IMR-90 (cell line): ENCODE results near the gene PXN. TPM values are rescaled to one million over a fixed set of nuclear protein-coding genes. Genes with fewer than 3 reads are reported as not detected.
A peak's percentile ranks its signal among the peaks of the same experiment; 100 is the strongest.
"Not testable (repeated sequence)": the region's sequence is repeated elsewhere in the genome, so short reads cannot be mapped to it uniquely, and the experiment has no call there.

ENCODE experiments used
- ATAC-seq: fragments of 200-7000 bp; cut with Tn5 transposase; 2 replicates; pipeline ENCODE4 v1.9.1; 2020; ENCODE audit warnings: low read depth, mild to moderate bottlenecking, moderate library complexity
- BruUV-seq: library from RNA; stranded (reverse); fragments of 400-500 nt; replicated peaks from 2 replicates; lab custom pipeline; 2021; lab: Mats Ljungman, UMichigan
- CTCF ChIA-PET: fragments of 300-600 bp; formaldehyde crosslinking; extraction: SDS; loops from one replicate; lab custom pipeline; 2021; ENCODE audit warnings: antibody characterized with exemption; lab: Yijun Ruan, JAX
- POLR2A ChIA-PET: fragments of 300-600 bp; sonication (Branson Sonifier 250); formaldehyde crosslinking; loops from one replicate; lab custom pipeline; 2022; ENCODE audit warnings: antibody characterized with exemption; ENCODE audit not compliant: unreplicated experiment; lab: Charles Lee
- DNase-seq: peaks from one replicate; pipeline ENCODE4 v3.0.0; 2013
- H2AFZ ChIP-seq: replicated peaks from 2 replicates; pipeline ENCODE3; 2013; ENCODE audit warnings: low read length, mild to moderate bottlenecking; ENCODE audit not compliant: poor library complexity
- H2AK5ac ChIP-seq: 2 replicates; pipeline ENCODE4 v1.6.1; 2013; ENCODE audit warnings: low read depth, low read length, inconsistent platforms
- H2AK9ac ChIP-seq: replicated peaks from 2 replicates; pipeline ENCODE3; 2013; ENCODE audit warnings: mild to moderate bottlenecking, low read depth, low read length, moderate library complexity; ENCODE audit not compliant: poor library complexity
- H2BK120ac ChIP-seq: 2 replicates; pipeline ENCODE4 v1.6.1; 2013; ENCODE audit warnings: low read depth, low read length, inconsistent platforms
- H2BK15ac ChIP-seq: 3 replicates; pipeline ENCODE4 v1.6.1; 2013; ENCODE audit warnings: low read depth, low read length, inconsistent platforms
- H2BK20ac ChIP-seq: 2 replicates; pipeline ENCODE4 v1.6.1; 2013; ENCODE audit warnings: low read depth, mild to moderate bottlenecking, inconsistent platforms, low read length, moderate library complexity
- H2BK5ac ChIP-seq: 2 replicates; pipeline ENCODE4 v1.6.1; 2013; ENCODE audit warnings: mild to moderate bottlenecking, low read depth, low read length, inconsistent platforms; ENCODE audit not compliant: poor library complexity, severe bottlenecking
- H3K14ac ChIP-seq: replicated peaks from 2 replicates; pipeline ENCODE4 v1.6.1; 2013; ENCODE audit warnings: low read depth, low read length, inconsistent platforms
- H3K18ac ChIP-seq: 2 replicates; pipeline ENCODE4 v1.6.1; 2013; ENCODE audit warnings: low read depth, low read length, control low read depth
- H3K23ac ChIP-seq: 2 replicates; pipeline ENCODE4 v1.6.1; 2013; ENCODE audit warnings: low read depth, low read length, inconsistent platforms
- H3K27ac ChIP-seq: 2 replicates; pipeline ENCODE4 v1.5.1; 2013; ENCODE audit warnings: mild to moderate bottlenecking, control low read depth, low read length; ENCODE audit not compliant: insufficient read depth
- H3K27me3 ChIP-seq: 2 replicates; pipeline ENCODE4 v1.6.1; 2013; ENCODE audit warnings: low read length; ENCODE audit not compliant: control insufficient read depth, insufficient read depth
- H3K36me3 ChIP-seq: 2 replicates; pipeline ENCODE4 v1.6.1; 2013; ENCODE audit warnings: low read length, mixed read lengths; ENCODE audit not compliant: control insufficient read depth, insufficient read depth
- H3K4ac ChIP-seq: 2 replicates; pipeline ENCODE4 v1.6.1; 2013; ENCODE audit warnings: low read depth, low read length, inconsistent platforms
- H3K4me1 ChIP-seq: 2 replicates; pipeline ENCODE4 v1.6.1; 2013; ENCODE audit warnings: low read length, mixed read lengths; ENCODE audit not compliant: control insufficient read depth, insufficient read depth
- H3K4me2 ChIP-seq: 2 replicates; pipeline ENCODE4 v1.6.1; 2013; ENCODE audit warnings: low read depth, mild to moderate bottlenecking, control low read depth, low read length, moderate library complexity
- H3K4me3 ChIP-seq: 2 replicates; pipeline ENCODE4 v1.5.1; 2013; ENCODE audit warnings: low read depth, mild to moderate bottlenecking, control low read depth, low read length, moderate library complexity; ENCODE audit not compliant: insufficient read depth
- H3K56ac ChIP-seq: 2 replicates; pipeline ENCODE4 v1.6.1; 2013; ENCODE audit warnings: low read length, inconsistent platforms; ENCODE audit not compliant: insufficient read depth; ENCODE audit errors: extremely low read depth
- H3K79me1 ChIP-seq, 2 experiments: 2 replicates each; pipeline ENCODE4 v1.6.1; 2013; ENCODE audit warnings: low read length in 2 of 2, inconsistent platforms in 1 of 2, low read depth in 1 of 2
- H3K9ac ChIP-seq: 2 replicates; pipeline ENCODE4 v1.6.1; 2013; ENCODE audit warnings: low read depth, low read length, control low read depth
- H3K9me1 ChIP-seq: 2 replicates; pipeline ENCODE4 v1.6.1; 2013; ENCODE audit warnings: low read length, inconsistent platforms; ENCODE audit not compliant: insufficient read depth
- H3K9me3 ChIP-seq: 2 replicates; pipeline ENCODE4 v1.6.1; 2013; ENCODE audit warnings: low read length; ENCODE audit not compliant: control insufficient read depth, insufficient read depth
- H4K20me1 ChIP-seq: 2 replicates; pipeline ENCODE4 v1.6.1; 2013; ENCODE audit warnings: low read length, inconsistent platforms; ENCODE audit not compliant: insufficient read depth
- H4K5ac ChIP-seq: 2 replicates; pipeline ENCODE4 v1.6.1; 2013; ENCODE audit warnings: mild to moderate bottlenecking, low read depth, low read length, control low read depth
- H4K8ac ChIP-seq, 2 experiments: 2 replicates each; pipeline ENCODE4 v1.6.1; 2013; ENCODE audit warnings: low read depth in 2 of 2, low read length in 2 of 2, control low read depth in 1 of 2, inconsistent platforms in 1 of 2
- H4K91ac ChIP-seq: 2 replicates; pipeline ENCODE4 v1.6.1; 2013; ENCODE audit warnings: low read depth, low read length, inconsistent platforms; ENCODE audit not compliant: insufficient read depth
- CHD1 ChIP-seq: IDR thresholded peaks from 2 replicates; pipeline ENCODE4 v1.6.1; 2012; ENCODE audit warnings: low read depth, low read length, improper control_type of control experiment
- MAFK ChIP-seq: IDR thresholded peaks from 2 replicates; pipeline ENCODE4 v1.6.1; 2012; ENCODE audit warnings: low read depth, low read length, improper control_type of control experiment
- MAZ ChIP-seq: IDR thresholded peaks from 2 replicates; pipeline ENCODE4 v1.6.1; 2012; ENCODE audit warnings: low read depth, mild to moderate bottlenecking, low read length, improper control_type of control experiment, moderate library complexity, borderline replicate concordance
- SMC3 ChIP-seq: fragments of 150-350 bp; IDR thresholded peaks from 2 replicates; pipeline ENCODE4 v1.6.1; 2016; ENCODE audit warnings: low read depth, mild to moderate bottlenecking, antibody characterized with exemption, low read length, moderate library complexity
- WGBS, 2 experiments: methylation state at CpG; one replicate each; pipeline versions ENCODE4 v1.1.5 to v1.1.7; 2013; ENCODE audit warnings: missing lambda C conversion rate in 2 of 2; ENCODE audit not compliant: insufficient read length in 1 of 2; ENCODE audit errors: extremely low coverage in 2 of 2; 5-methylcytosine and 5-hydroxymethylcytosine counted together
- dilution Hi-C: fragments of 300-500 bp; cut with HindIII; formaldehyde crosslinking; loops from one replicate; pipeline ENCODE4 v1.14.3; 2018; ENCODE audit warnings: low sequenced_read_pairs; ENCODE audit not compliant: unreplicated experiment
- in situ Hi-C: fragments of 300-500 bp; cut with MboI; formaldehyde crosslinking; loops from 3 replicates; pipeline ENCODE4 v1.14.3; 2019; ENCODE audit warnings: low sequenced_read_pairs, inconsistent platforms, mixed read lengths
- intact Hi-C: fragments of 100-400 bp; cut with micrococcal nuclease; formaldehyde crosslinking; loops from 2 replicates; pipeline ENCODE4 v1.10.0; 2022
- polyA plus RNA-seq, 3 experiments: library from polyadenylated mRNA; depleted of rRNA; stranded (reverse); fragments of >200 nt; gene quantifications; 2 replicates each; pipeline ENCODE4 v1.2.3, GENCODE V29; 2012; ENCODE audit warnings: low replicate concordance in 1 of 3
- total RNA-seq: library from RNA; depleted of rRNA; stranded (reverse); fragments of >200 nt; gene quantifications from 2 replicates; pipeline ENCODE4 v1.2.3, GENCODE V29; 2012

The PXN gene
- total and polyA plus RNA-seq, 2 of the 4 experiments (the other 2 are of a cell fraction), result 46.6 to 134 TPM

DNA sequence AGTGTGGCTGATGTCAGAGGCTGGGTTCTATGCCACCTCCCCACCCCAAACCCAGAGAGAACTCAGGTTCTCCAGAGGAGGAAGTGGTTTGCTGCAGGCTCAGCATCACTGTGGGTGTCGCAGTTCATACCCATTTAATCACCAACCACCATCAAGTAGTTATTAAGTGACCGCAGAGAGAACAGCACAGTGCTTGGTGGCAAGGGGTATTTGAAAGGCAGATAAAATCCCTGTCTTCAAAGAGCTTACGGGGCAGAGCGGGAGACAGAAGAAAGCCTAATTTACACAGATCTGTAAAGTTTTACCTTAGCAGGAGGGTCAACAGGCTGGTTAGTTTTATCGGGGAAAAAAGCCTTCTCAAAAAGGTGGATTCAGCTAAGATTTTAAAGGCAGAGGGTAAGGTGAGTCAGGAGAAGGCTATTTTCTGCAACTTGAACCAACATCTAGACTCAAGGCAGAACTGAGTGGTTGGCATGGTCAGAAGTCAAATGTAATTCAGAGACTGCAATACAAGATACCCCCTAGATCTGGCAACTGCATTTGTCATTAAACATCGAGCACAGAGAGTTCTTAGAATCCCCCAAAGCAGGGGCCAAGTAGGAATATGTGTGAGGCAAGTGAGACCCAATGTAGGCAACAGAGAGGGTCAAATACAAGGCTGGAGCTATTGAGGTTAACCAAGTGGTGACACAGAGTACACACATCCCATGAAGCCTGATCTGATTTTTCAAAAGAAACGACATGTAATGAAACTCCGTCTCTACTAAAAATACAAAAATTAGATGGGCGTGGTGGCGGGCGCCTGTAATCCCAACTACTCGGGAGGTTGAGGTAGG is 13.2 kb downstream of the PXN start:
- Histone ChIP-seq H2BK20ac (no peak overlapping the region), H3K79me1 (peaks cover 3 to 59% of the 10 kb centered on the region in 2 experiments; a peak in 2 of 4 replicates), H3K4me3 (no peak overlapping the region), H2BK5ac (no peak overlapping the region), H3K4ac (peak overlapping the region; percentile 41; the same call in 1 of the 2 replicates), H4K8ac (peak overlapping the region in 1 of 2 experiments; percentile 40; a peak in 1 of 4 replicates), H3K14ac (peak overlapping the region; percentile 46; the same call in 1 of the 2 replicates), H2AK5ac (peak overlapping the region; percentile 45; the same call in 1 of the 2 replicates), H2AK9ac (peak overlapping the region; percentile 62), H4K5ac (no peak overlapping the region; the same call in 1 of the 2 replicates), H2BK15ac (no peak overlapping the region), H3K23ac (peak overlapping the region; percentile 64; the same call in 1 of the 2 replicates), H3K27ac (no peak overlapping the region), H3K9me1 (peaks cover 45% of the 10 kb centered on the region), H3K36me3 (peaks cover 10% of the 10 kb centered on the region), H2AFZ (no peak overlapping the region), H3K18ac (no peak overlapping the region), H3K4me1 (peaks cover 36% of the 10 kb centered on the region), H2BK120ac (peak overlapping the region; percentile 58; the same call in 1 of the 2 replicates), H3K4me2 (no peak overlapping the region), H4K91ac (no peak overlapping the region; the same call in 1 of the 2 replicates), H4K20me1 (peaks cover 74% of the 10 kb centered on the region), H3K27me3 (no peaks in the 10 kb centered on the region), H3K9ac (no peak overlapping the region), H3K9me3 (no peaks in the 10 kb centered on the region), H3K56ac (no peak overlapping the region)
- no peak for TF ChIP-seq MAZ
- TF ChIP-seq MAFK, result no peak
- no peak for TF ChIP-seq CHD1
- TF ChIP-seq SMC3, result no peak
- DNase-seq (no peak), ATAC-seq (no peak)
- POLR2A ChIA-PET, result interaction anchor here (0.6 kb wide), 1 partner anchor 9 kb away, joined by 3 read pairs; no protein-coding TSS in a partner anchor
- dilution Hi-C loops (no loop called here), in situ Hi-C loops (no loop called here), intact Hi-C loops (no loop called here)
- no CpG with 5 or more reads among the region's 12 CpGs for WGBS, 2 experiments
- CTCF ChIA-PET, result no interaction called here
- no TSS peak for BruUV-seq

- H2AK9ac ChIP-seq, result peak overlapping the region; percentile 62
- peak overlapping the region; percentile 45; the same call in 1 of the 2 replicates for H2AK5ac ChIP-seq
- H4K8ac ChIP-seq, result peak overlapping the region in 1 of 2 experiments; percentile 40; a peak in 1 of 4 replicates
- intact Hi-C loops, DNase-seq, CTCF ChIA-PET, POLR2A ChIA-PET, H4K91ac ChIP-seq, H3K14ac ChIP-seq, H3K4me2 ChIP-seq, H3K9ac ChIP-seq, H3K18ac ChIP-seq, ATAC-seq, H3K27ac ChIP-seq, H3K27me3 ChIP-seq, H2BK20ac ChIP-seq, H3K56ac ChIP-seq, H3K9me3 ChIP-seq, in situ Hi-C loops, H2AFZ ChIP-seq, H2BK15ac ChIP-seq, dilution Hi-C loops, H3K4me3 ChIP-seq, BruUV-seq, H2BK5ac ChIP-seq, H4K5ac ChIP-seq: not testable (repeated sequence)
- peak overlapping the region; percentile 64; the same call in 1 of the 2 replicates for H3K23ac ChIP-seq
- H3K36me3 ChIP-seq, result peaks cover 10% of the 10 kb centered on the region
- H3K9me1 ChIP-seq, result peaks cover 46% of the 10 kb centered on the region
- peak overlapping the region; percentile 58; the same call in 1 of the 2 replicates for H2BK120ac ChIP-seq
- H4K20me1 ChIP-seq, result peaks cover 68% of the 10 kb centered on the region
- peaks cover 37% of the 10 kb centered on the region for H3K4me1 ChIP-seq
- 100% methylated on average over 2 of the region's 12 CpGs; no CpG with 5 or more reads in 1 of the 2 experiments for WGBS, 2 experiments
- H3K79me1 ChIP-seq, result peaks cover 5 to 56% of the 10 kb centered on the region in 2 experiments; a peak in 2 of 4 replicates
- peak overlapping the region; percentile 41; the same call in 1 of the 2 replicates for H3K4ac ChIP-seq
Observed at GRCh38 chr12:120251364-120252070, 14.0 kb downstream of the PXN start.
